Right cardiac atrium (tissue), 5 donors: ENCODE measurements around the gene ST14. TPM values are rescaled to one million over a fixed set of nuclear protein-coding genes. Genes with fewer than 3 reads are reported as not detected.

ENCODE experiments used
- ATAC-seq, 2 donors: fragments of 200-7000 bp; cut with Tn5 transposase; one replicate each; pipeline versions ENCODE4 v1.8.0 to v1.9.1; 2020; ENCODE audit warnings: moderate library complexity in 2 of 2, mild to moderate bottlenecking in 1 of 2
- DNase-seq, 3 donors: peaks; one replicate each; pipeline ENCODE4 v3.0.0-alpha.2; 2020
- H3K27ac ChIP-seq: one replicate; pipeline ENCODE4 v1.5.1; 2013; ENCODE audit warnings: mild to moderate bottlenecking, low read length, control low read depth, moderate library complexity
- H3K27me3 ChIP-seq: one replicate; pipeline ENCODE4 v1.6.1; 2013; ENCODE audit not compliant: control insufficient read depth, insufficient read depth
- H3K4me1 ChIP-seq: one replicate; pipeline ENCODE4 v1.6.1; 2013; ENCODE audit warnings: low read length; ENCODE audit not compliant: control insufficient read depth, insufficient read depth
- H3K4me3 ChIP-seq: one replicate; pipeline ENCODE4 v1.5.1; 2013; ENCODE audit warnings: low read length, control low read depth
- H3K9me3 ChIP-seq: one replicate; pipeline ENCODE4 v1.6.1; 2013; ENCODE audit warnings: low read length; ENCODE audit not compliant: control insufficient read depth
- WGBS: extraction: QIAGEN DNeasy Blood & Tissue Kit; methylation state at CpG from one replicate; pipeline ENCODE4 v1.1.7; 2013; 5-methylcytosine and 5-hydroxymethylcytosine counted together
- intact Hi-C, 4 donors: fragments of 100-400 bp; cut with DNase I; formaldehyde crosslinking; loops; one replicate each; pipeline versions ENCODE4 v1.11.0 to v1.14.0; 2022 to 2023
- polyA plus RNA-seq: library from polyadenylated mRNA; stranded (reverse); fragments of 200-250 nt; gene quantifications from one replicate; pipeline ENCODE4 v1.2.3, GENCODE V29; 2013
- total RNA-seq, 4 donors: library from RNA; stranded (reverse); fragmentation: NEBNext Ultra II Directional; extraction: Animal tissue kit (Norgen Biotek cat#: 25700); gene quantifications; one replicate each; pipeline ENCODE4 v1.2.1, GENCODE V29; 2021
- donor health status: healthy with polysubstance abuse.
- donor health status: DM: no; HTN: yes; CAD: no.
- donor health status: DM: no; HTN: no; CAD: no.
- donor health status: DM: no; HTN: yes; CAD: no; lungs with severe emphysema.
- donor health status: DM: yes; HTN: yes; CAD: no.

ST14 gene
- total and polyA plus RNA-seq, 5 donors, result 0.61 to 2.8 (median 1.2) TPM

- ATAC-seq (no peak), DNase-seq (no peak)
- Histone ChIP-seq H3K4me1 (no peaks in the 10 kb centered on the region), H3K4me3 (no peak overlapping the region), H3K9me3 (no peaks in the 10 kb centered on the region), H3K27ac (no peak overlapping the region), H3K27me3 (no peaks in the 10 kb centered on the region)
- intact Hi-C loops, result no loop called here
- WGBS, result 92% methylated on average over 12 of the region's 12 CpGs
These were observed 10.7 kb upstream of the ST14 start for GRCh38 chr11:130148796-130149326.

GRCh38 chr11:130150790-130151189, 8.8 kb upstream of the ST14 start:
- H3K4me3 ChIP-seq, result no peak overlapping the region
- ATAC-seq, result no peak
- intact Hi-C loops, result no loop called here
- no peaks in the 10 kb centered on the region for H3K27me3 ChIP-seq
- no peak overlapping the region for H3K27ac ChIP-seq
- WGBS, result 89% methylated on average over 7 of the region's 7 CpGs
- no peaks in the 10 kb centered on the region for H3K9me3 ChIP-seq
- H3K4me1 ChIP-seq, result no peaks in the 10 kb centered on the region
- DNase-seq, result no peak

DNA sequence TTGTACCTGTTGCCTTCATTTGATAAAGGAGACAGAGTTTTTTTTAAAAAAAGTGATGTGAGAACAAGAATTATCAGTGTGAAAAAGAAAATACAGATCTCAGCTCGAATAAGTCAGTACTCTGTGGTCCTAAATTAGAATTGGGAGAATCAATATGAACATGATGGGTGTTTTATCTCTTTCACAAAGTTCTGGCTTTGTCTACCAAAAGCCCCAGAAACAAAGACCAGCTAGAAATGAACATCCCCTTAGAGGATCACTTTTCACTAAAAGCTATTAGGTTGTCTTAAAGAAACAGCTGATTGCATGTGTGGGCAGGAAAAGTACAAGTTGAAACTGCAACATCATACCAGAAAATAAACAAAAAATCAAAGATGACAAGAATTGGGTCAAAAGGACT, 8.4 kb upstream of the ST14 start:
- Histone ChIP-seq H3K27me3 (no peaks in the 10 kb centered on the region), H3K4me1 (no peaks in the 10 kb centered on the region), H3K27ac (no peak overlapping the region), H3K9me3 (no peaks in the 10 kb centered on the region), H3K4me3 (no peak overlapping the region)
- ATAC-seq (no peak), DNase-seq (no peak)
- intact Hi-C loops, result no loop called here
- 71% methylated on average over 1 of the region's 1 CpG for WGBS

- Histone ChIP-seq H3K27me3 (no peaks in the 10 kb centered on the region), H3K27ac (no peak overlapping the region), H3K9me3 (no peaks in the 10 kb centered on the region), H3K4me1 (no peaks in the 10 kb centered on the region), H3K4me3 (no peak overlapping the region)
- intact Hi-C loops, result no loop called here
- DNase-seq, result no peak
- peak in 1 of 2 donors; percentile 27 for ATAC-seq
- WGBS, result 80% methylated on average over 11 of the region's 11 CpGs
These were observed 3.2 kb upstream of the ST14 start for GRCh38 chr11:130156108-130157022.

DNA sequence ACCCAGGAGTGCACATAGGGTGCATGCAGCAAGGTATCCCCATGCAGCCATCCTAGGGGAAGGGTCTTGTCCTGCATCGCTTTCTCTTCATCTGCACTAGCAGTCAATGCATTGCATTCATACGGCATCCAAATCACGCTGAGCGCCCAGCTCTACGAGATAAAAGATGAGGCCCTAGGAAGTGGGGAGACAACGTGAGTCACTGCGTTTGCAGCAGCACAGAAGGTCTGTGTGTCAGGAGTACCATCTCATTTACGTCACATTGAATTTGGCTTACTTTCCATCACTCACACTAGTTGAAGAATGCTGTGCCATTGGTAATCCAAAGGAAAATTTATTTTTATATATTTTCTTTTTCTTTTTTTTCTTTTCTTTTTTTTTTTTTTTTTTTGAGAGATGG, 2.5 kb upstream of the ST14 start:
- 66% methylated on average over 8 of the region's 8 CpGs for WGBS
- no peaks in the 10 kb centered on the region for H3K9me3 ChIP-seq
- DNase-seq (no peak), ATAC-seq (no peak)
- no peak overlapping the region for H3K4me3 ChIP-seq
- H3K27ac ChIP-seq, result no peak overlapping the region
- intact Hi-C loops, result no loop called here
- no peaks in the 10 kb centered on the region for H3K4me1 ChIP-seq
- no peaks in the 10 kb centered on the region for H3K27me3 ChIP-seq

- Histone ChIP-seq H3K4me3 (no peak overlapping the region), H3K4me1 (no peaks in the 10 kb centered on the region), H3K27ac (no peak overlapping the region), H3K9me3 (no peaks in the 10 kb centered on the region), H3K27me3 (no peaks in the 10 kb centered on the region)
- intact Hi-C loops, result no loop called here
- DNase-seq (no peak), ATAC-seq (no peak)
- 74% methylated on average over 3 of the region's 3 CpGs for WGBS
These were observed 1.7 kb upstream of the ST14 start for GRCh38 chr11:130157840-130158239.

- intact Hi-C loops, result no loop called here
- ATAC-seq (no peak), DNase-seq (no peak)
- no peaks in the 10 kb centered on the region for H3K9me3 ChIP-seq
- H3K4me3 ChIP-seq, result no peak overlapping the region
- 80% methylated on average over 14 of the region's 14 CpGs for WGBS
- H3K27me3 ChIP-seq, result no peaks in the 10 kb centered on the region
- no peaks in the 10 kb centered on the region for H3K4me1 ChIP-seq
- no peak overlapping the region for H3K27ac ChIP-seq
These were observed 443 bp upstream of the ST14 start for GRCh38 chr11:130159139-130159538.

DNA sequence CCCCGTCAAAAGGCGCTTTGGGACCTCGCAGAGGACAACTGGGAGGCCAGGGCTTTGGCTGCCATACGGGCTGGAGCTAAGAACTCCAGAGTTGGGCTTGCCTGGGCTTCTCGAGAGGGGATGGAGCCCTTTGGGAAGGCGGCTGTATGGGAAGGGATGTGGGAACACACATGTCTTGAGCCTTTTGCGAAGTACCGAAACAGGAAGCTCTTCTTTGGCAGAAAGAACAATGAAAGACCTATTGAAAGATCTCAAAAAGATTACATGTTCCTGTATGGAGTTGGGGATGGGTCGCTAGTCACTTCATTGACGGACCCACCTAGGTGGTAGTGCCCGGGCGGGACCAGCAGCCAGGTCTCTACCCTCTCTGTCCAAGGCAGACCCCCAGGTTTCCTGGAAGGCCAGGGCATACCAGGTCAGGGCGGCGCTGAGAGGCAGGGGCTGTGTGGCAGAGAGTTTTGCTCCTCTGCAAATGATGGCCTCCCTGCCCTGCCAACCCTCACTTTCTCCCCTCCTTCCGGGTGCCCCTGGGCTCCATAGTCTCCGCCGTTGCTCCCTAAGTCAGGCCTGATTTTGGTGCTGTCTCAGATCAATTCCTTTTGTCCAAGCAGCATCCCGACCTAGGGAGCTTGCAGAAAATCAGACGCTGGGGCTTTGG, 1.0 kb downstream of the ST14 start:
- no peak overlapping the region for H3K4me3 ChIP-seq
- H3K4me1 ChIP-seq, result no peaks in the 10 kb centered on the region
- intact Hi-C loops, result no loop called here
- DNase-seq, result no peak
- H3K27me3 ChIP-seq, result no peaks in the 10 kb centered on the region
- H3K27ac ChIP-seq, result no peak overlapping the region
- ATAC-seq, result no peak
- 59% methylated on average over 19 of the region's 19 CpGs for WGBS
- no peaks in the 10 kb centered on the region for H3K9me3 ChIP-seq

DNA sequence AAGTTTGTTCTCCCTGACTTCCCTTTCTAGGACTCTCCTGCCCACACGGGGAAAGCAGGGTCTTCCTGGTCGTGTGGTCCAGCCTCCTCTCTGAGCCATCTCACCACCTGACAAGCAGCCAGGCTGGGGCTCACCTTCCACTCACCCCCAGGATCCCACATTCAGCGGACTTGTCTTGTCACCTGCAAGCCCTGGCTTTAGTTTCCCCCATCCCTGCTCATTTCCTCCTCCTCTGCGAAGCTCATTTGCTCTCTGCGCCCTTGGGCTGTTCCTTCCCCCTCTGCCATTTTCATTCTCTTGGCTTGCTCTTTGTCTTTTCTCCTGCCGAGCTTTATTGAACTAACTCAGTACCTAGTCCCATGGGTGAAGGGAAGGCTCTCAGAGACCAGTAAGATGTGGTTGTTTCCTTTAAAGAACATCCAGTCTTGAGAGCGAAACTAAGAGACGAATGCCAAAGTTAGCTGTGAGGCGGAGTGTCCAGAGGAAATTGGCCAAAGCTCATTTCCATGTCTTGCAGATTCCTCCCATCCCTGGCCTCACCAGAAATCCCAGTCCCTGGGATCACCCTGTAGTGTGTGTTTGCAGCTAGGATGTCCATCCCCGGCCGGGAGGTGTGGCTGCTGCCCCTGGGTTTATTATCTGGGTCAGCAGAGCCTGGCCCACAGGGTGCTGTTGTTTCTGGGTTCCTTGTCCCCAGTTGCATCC, 2.0 kb downstream of the ST14 start:
- H3K4me1 ChIP-seq, result no peaks in the 10 kb centered on the region
- no peak overlapping the region for H3K4me3 ChIP-seq
- DNase-seq (no peak), ATAC-seq (no peak)
- intact Hi-C loops, result no loop called here
- WGBS, result 55% methylated on average over 11 of the region's 11 CpGs
- H3K9me3 ChIP-seq, result no peaks in the 10 kb centered on the region
- no peak overlapping the region for H3K27ac ChIP-seq
- no peaks in the 10 kb centered on the region for H3K27me3 ChIP-seq

DNA sequence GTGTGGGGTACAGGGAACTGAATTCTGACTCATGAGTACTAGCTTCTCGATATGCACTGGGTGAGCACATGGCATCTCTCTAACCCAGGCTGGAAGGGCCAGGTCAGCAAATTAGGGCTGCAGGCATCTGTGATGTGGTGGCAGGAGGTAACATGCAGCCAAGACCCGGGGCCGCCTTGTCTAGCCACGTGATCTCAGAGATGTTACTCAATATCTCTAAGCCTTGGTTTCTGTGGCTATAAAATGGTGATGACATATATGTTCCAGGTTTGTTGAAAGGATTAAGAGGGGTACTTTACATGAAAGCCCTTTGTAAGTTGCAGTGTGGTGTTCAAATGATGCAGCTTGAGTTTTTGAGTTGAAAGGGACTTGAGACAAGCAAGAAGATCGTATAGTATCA, 3.2 kb downstream of the ST14 start:
- Histone ChIP-seq H3K4me3 (no peak overlapping the region), H3K4me1 (no peaks in the 10 kb centered on the region), H3K9me3 (no peaks in the 10 kb centered on the region), H3K27ac (no peak overlapping the region), H3K27me3 (no peaks in the 10 kb centered on the region)
- ATAC-seq (no peak), DNase-seq (no peak)
- 63% methylated on average over 5 of the region's 5 CpGs for WGBS
- intact Hi-C loops, result no loop called here
